HepG2 (cell line): ENCODE results near the gene NSUN6. TPM values are rescaled to one million over a fixed set of nuclear protein-coding genes. Genes with fewer than 3 reads are reported as not detected.

ENCODE experiments used
- ATAC-seq: fragments of 200-7000 bp; cut with Tn5 transposase; 3 replicates; pipeline ENCODE4 v1.9.1; 2020; ENCODE audit warnings: mild to moderate bottlenecking, moderate library complexity
- BruUV-seq: library from RNA; stranded (reverse); fragments of 400-500 nt; replicated peaks from 2 replicates; lab custom pipeline; 2021; lab: Mats Ljungman, UMichigan
- CTCF ChIA-PET: fragments of 300-600 bp; formaldehyde crosslinking; extraction: SDS; loops from one replicate; lab custom pipeline; 2021; ENCODE audit warnings: low total read pairs, inconsistent platforms, low intra/inter-chr PET ratio; lab: Yijun Ruan, JAX
- POLR2A ChIA-PET: fragments of 350-600 bp; sonication (Branson Sonifier 250); formaldehyde crosslinking; loops from one replicate; lab custom pipeline; 2020; ENCODE audit warnings: antibody characterized with exemption, inconsistent platforms; lab: Yijun Ruan, JAX
- DNase-seq: peaks from one replicate; pipeline ENCODE4 v3.0.0-alpha.2; 2015; ENCODE audit warnings: low spot score
- FAIRE-seq: peaks from 3 replicates; lab custom pipeline; 2011; peaks lifted over from hg19 to GRCh38; lab: Jason Lieb, UNC
- H2AFZ ChIP-seq: one replicate; pipeline ENCODE4 v1.6.1; 2011; ENCODE audit warnings: low read length, inconsistent platforms
- H3K27ac ChIP-seq: fragments of 300-600 bp; 3 replicates; pipeline ENCODE4 v1.8.0; 2011; ENCODE audit warnings: mixed run types, mild to moderate bottlenecking, mixed read lengths, low read length, inconsistent platforms; ENCODE audit not compliant: insufficient read depth; ENCODE audit errors: extremely low read length
- H3K27me3 ChIP-seq, 2 experiments: fragments of 200-600 bp in 1 of 2; 2 replicates in 1 of 2; 3 replicates in 1 of 2; pipeline versions ENCODE4 v1.6.0 to v1.8.0; 2011; ENCODE audit warnings: low read length in 2 of 2, mild to moderate bottlenecking in 2 of 2, moderate library complexity in 2 of 2, inconsistent platforms in 1 of 2; ENCODE audit not compliant: insufficient read depth in 2 of 2, control insufficient read depth in 1 of 2
- H3K36me3 ChIP-seq, 2 experiments: fragments of 200-600 bp in 1 of 2; replicated peaks in 1 of 2; 2 replicates in 1 of 2; 3 replicates in 1 of 2; pipeline versions ENCODE4 v1.5.1 to v1.8.0; 2011; ENCODE audit warnings: low read length in 2 of 2, inconsistent platforms in 1 of 2; ENCODE audit not compliant: insufficient read depth in 2 of 2, control insufficient read depth in 1 of 2
- H3K4me1 ChIP-seq: 2 replicates; pipeline ENCODE4 v1.5.1; 2012; ENCODE audit warnings: low read length, inconsistent platforms; ENCODE audit not compliant: insufficient read depth
- H3K4me2 ChIP-seq: 2 replicates; pipeline ENCODE4 v1.6.0; 2011; ENCODE audit warnings: low read depth, low read length, inconsistent platforms
- H3K4me3 ChIP-seq, 3 experiments: fragments of 200-600 bp in 1 of 3; sonication (generic), shearing (Covaris generic) in 1 of 3; replicated peaks in 1 of 3; 2 replicates each; pipeline ENCODE4 v1.5.1; 2011 to 2016; ENCODE audit warnings: low read length in 3 of 3, inconsistent platforms in 2 of 3, low read depth in 2 of 3, mild to moderate bottlenecking in 2 of 3, control low read depth in 1 of 3, mixed read lengths in 1 of 3; ENCODE audit not compliant: insufficient read depth in 1 of 3
- H3K79me2 ChIP-seq: one replicate; pipeline ENCODE4 v1.6.1; 2011; ENCODE audit warnings: low read length, inconsistent platforms; ENCODE audit not compliant: insufficient read depth
- H3K9ac ChIP-seq: 2 replicates; pipeline ENCODE4 v1.6.0; 2011; ENCODE audit warnings: mild to moderate bottlenecking, low read depth, low read length, inconsistent platforms; ENCODE audit not compliant: insufficient read depth
- H3K9me3 ChIP-seq: 2 replicates; pipeline ENCODE4 v1.5.1; 2012; ENCODE audit warnings: mild to moderate bottlenecking, low read length
- H4K20me1 ChIP-seq: 2 replicates; pipeline ENCODE4 v1.6.0; 2011; ENCODE audit warnings: inconsistent platforms, mild to moderate bottlenecking, low read length, moderate library complexity; ENCODE audit not compliant: insufficient read depth
- ASH2L ChIP-seq: fragments of 300-600, 200-600 bp; sonication (generic); IDR thresholded peaks from 2 replicates; pipeline ENCODE4 v1.7.0; 2017; ENCODE audit warnings: low read depth, mild to moderate bottlenecking, moderate library complexity, mixed read lengths, low read length; ENCODE audit not compliant: insufficient read length
- CBX5 ChIP-seq: sonication (generic); formaldehyde crosslinking; IDR thresholded peaks from 2 replicates; pipeline ENCODE4 v1.4.0; 2020; ENCODE audit warnings: missing genetic modification reagents, borderline replicate concordance
- E2F5 ChIP-seq: sonication (generic); formaldehyde crosslinking; conservative IDR thresholded peaks from 2 replicates; pipeline ENCODE4 v1.4.0; 2020; ENCODE audit warnings: missing genetic modification reagents
- HDAC2 ChIP-seq: sonication (generic); formaldehyde crosslinking; IDR thresholded peaks from 2 replicates; pipeline ENCODE4 v1.4.0; 2020; ENCODE audit warnings: missing genetic modification reagents
- HNF4G ChIP-seq, 2 experiments: sonication (generic) in 1 of 2; formaldehyde crosslinking in 1 of 2; IDR thresholded peaks; 2 replicates each; pipeline versions ENCODE4 v1.4.0 to v1.6.1; 2011 to 2020; ENCODE audit warnings: borderline replicate concordance in 2 of 2, low read depth in 2 of 2, mild to moderate bottlenecking in 2 of 2, low read length in 1 of 2, missing genetic modification reagents in 1 of 2, moderate library complexity in 1 of 2
- HOXA5 ChIP-seq: sonication (generic); formaldehyde crosslinking; IDR thresholded peaks from 2 replicates; pipeline ENCODE4 v1.4.0; 2020; ENCODE audit warnings: missing genetic modification reagents
- POGK ChIP-seq: sonication (generic); formaldehyde crosslinking; conservative IDR thresholded peaks from 2 replicates; pipeline ENCODE4 v1.8.0; 2022; ENCODE audit warnings: mild to moderate bottlenecking, moderate library complexity, missing genetic modification reagents
- SNAPC2 ChIP-seq: sonication (generic); formaldehyde crosslinking; IDR thresholded peaks from 2 replicates; pipeline ENCODE4 v1.8.1; 2022; ENCODE audit warnings: mild to moderate bottlenecking, missing genetic modification reagents
- YEATS4 ChIP-seq: sonication (generic); formaldehyde crosslinking; IDR thresholded peaks from 2 replicates; pipeline ENCODE4 v1.4.0; 2020; ENCODE audit warnings: missing genetic modification reagents, borderline replicate concordance
- ZBTB43 ChIP-seq: sonication (generic); formaldehyde crosslinking; conservative IDR thresholded peaks from 2 replicates; pipeline ENCODE4 v1.4.0; 2020; ENCODE audit warnings: missing genetic modification reagents
- ZFP37 ChIP-seq: sonication (generic); formaldehyde crosslinking; IDR thresholded peaks from 2 replicates; pipeline ENCODE4 v1.4.0; 2020; ENCODE audit warnings: missing genetic modification reagents, borderline replicate concordance
- ZNF24 ChIP-seq: fragments of 450-650 bp; IDR thresholded peaks from 2 replicates; pipeline ENCODE4 v1.6.1; 2017; ENCODE audit warnings: antibody characterized with exemption, mild to moderate bottlenecking
- ZNF383 ChIP-seq: sonication (generic); formaldehyde crosslinking; IDR thresholded peaks from 2 replicates; pipeline ENCODE4 v1.4.0; 2020; ENCODE audit warnings: missing genetic modification reagents, mild to moderate bottlenecking, borderline replicate concordance
- ZNF510 ChIP-seq: sonication (generic); formaldehyde crosslinking; IDR thresholded peaks from 2 replicates; pipeline ENCODE4 v1.4.0; 2020; ENCODE audit warnings: low read depth, mild to moderate bottlenecking, missing genetic modification reagents
- ZNF512B ChIP-seq: sonication (generic); formaldehyde crosslinking; IDR thresholded peaks from 2 replicates; pipeline ENCODE4 v1.5.1; 2020; ENCODE audit warnings: missing genetic modification reagents, mild to moderate bottlenecking, borderline replicate concordance
- ZUFSP ChIP-seq: sonication (generic); formaldehyde crosslinking; IDR thresholded peaks from 2 replicates; pipeline ENCODE4 v1.9.0; 2021; ENCODE audit warnings: missing genetic modification reagents, mild to moderate bottlenecking, borderline replicate concordance
- WGBS: methylation state at CpG from one replicate; pipeline ENCODE4 v1.1.6; 2017; ENCODE audit warnings: low lambda C conversion rate; 5-methylcytosine and 5-hydroxymethylcytosine counted together
- in situ Hi-C: cut with HindIII; loops from 2 replicates; pipeline ENCODE4 v1.10.0; 2017; ENCODE audit warnings: low pct_unique_long_range_greater_than_20kb; ENCODE audit not compliant: extremely low pct_ligation_motif_present
- intact Hi-C: fragments of 100-400 bp; cut with micrococcal nuclease; formaldehyde crosslinking; loops from one replicate; pipeline ENCODE4 v1.10.0; 2022; ENCODE audit not compliant: unreplicated experiment
- polyA plus RNA-seq, 8 experiments: library from polyadenylated mRNA; depleted of rRNA in 3 of 8; stranded (reverse) in 7 of 8; unstranded in 1 of 8; fragments of >200 nt; fragmentation: Illumina TruSeq in 4 of 8; extraction: Trizol in 4 of 8; gene quantifications; 2 replicates each; pipeline versions ENCODE4 v1.2.1 to v1.2.3, GENCODE V29; 2011 to 2016; ENCODE audit warnings: low read depth in 4 of 8, missing spikeins in 1 of 8, mixed read lengths in 1 of 8; ENCODE audit not compliant: insufficient read depth in 1 of 8
- total RNA-seq, 5 experiments: library from RNA; depleted of rRNA; stranded (reverse); fragments of >200 nt; fragmentation: Illumina TruSeq; extraction: Trizol; gene quantifications; 2 replicates each; pipeline ENCODE4 v1.2.3, GENCODE V29; 2016; ENCODE audit warnings: low read depth in 1 of 5

Gene NSUN6
- total and polyA plus RNA-seq, 2 of the 13 experiments (the other 11 are each of a cell fraction or from before 2014, with no cell fraction given): 17.2 to 19.3 TPM

GRCh38 chr10:18508587-18508986 is 142.8 kb downstream of the NSUN6 start:
- ChIA-PET POLR2A (no interaction called here), CTCF (no interaction called here)
- Histone ChIP-seq H3K4me3 (no peak overlapping the region), H3K27ac (no peak overlapping the region), H3K9ac (no peak overlapping the region), H3K4me1 (no peaks in the 10 kb centered on the region), H4K20me1 (no peaks in the 10 kb centered on the region), H3K36me3 (no peaks in the 10 kb centered on the region), H3K9me3 (no peaks in the 10 kb centered on the region), H2AFZ (no peak overlapping the region), H3K4me2 (no peak overlapping the region), H3K27me3 (no peaks in the 10 kb centered on the region), H3K79me2 (no peaks in the 10 kb centered on the region)
- no peak for DNase-seq
- intact Hi-C loops: no loop called here
- in situ Hi-C loops: no loop called here
- ATAC-seq: no peak
- WGBS: 51% methylated on average over 4 of the region's 4 CpGs
- BruUV-seq: no TSS peak
- no peak for FAIRE-seq
- TF ChIP-seq ASH2L (no peak), SNAPC2 (no peak), HNF4G (IDR thresholded peaks at IDR 0.05; ENCODE audit: borderline replicate concordance, low read depth, low read length) (no peak), HNF4G (CRISPR knock-in tag; IDR thresholded peaks at IDR 0.05; ENCODE audit: borderline replicate concordance, low read depth) (no peak), E2F5 (CRISPR knock-in tag) (no peak), ZNF24 (no peak), ZBTB43 (no peak), ZNF512B (CRISPR knock-in tag) (no peak), YEATS4 (CRISPR knock-in tag) (no peak), CBX5 (no peak), HDAC2 (CRISPR knock-in tag) (no peak), ZUFSP (no peak), ZFP37 (CRISPR knock-in tag) (no peak), ZNF383 (CRISPR knock-in tag) (no peak), HOXA5 (CRISPR knock-in tag) (no peak), POGK (CRISPR knock-in tag) (no peak), ZNF510 (CRISPR knock-in tag) (no peak)
